Caco-2 (cell line): ENCODE data around the gene RNASEH2A. TPM values are rescaled to one million over a fixed set of nuclear protein-coding genes. Genes with fewer than 3 reads are reported as not detected.

Experiments used
- BruUV-seq: library from RNA; stranded (reverse); fragments of 400-500 nt; replicated peaks from 2 replicates; lab custom pipeline; 2021; lab: Mats Ljungman, UMichigan
- CTCF ChIA-PET: fragments of 300-600 bp; sonication (Branson Sonifier 250); formaldehyde crosslinking; loops from one replicate; lab custom pipeline; 2022; ENCODE audit warnings: antibody characterized with exemption; lab: Charles Lee
- POLR2A ChIA-PET: fragments of 300-600 bp; sonication (Branson Sonifier 250); formaldehyde crosslinking; loops from one replicate; lab custom pipeline; 2022; ENCODE audit warnings: antibody characterized with exemption; lab: Charles Lee
- DNase-seq, 2 experiments: peaks; one replicate each; pipeline versions ENCODE4 v3.0.0 to v3.0.0-alpha.2; 2020 to 2022
- H3K27me3 ChIP-seq: replicated peaks from 2 replicates; pipeline ENCODE4 v1.6.0; 2011; ENCODE audit warnings: low read length; ENCODE audit not compliant: control insufficient read depth, insufficient read depth
- H3K36me3 ChIP-seq: 2 replicates; pipeline ENCODE4 v1.5.1; 2011; ENCODE audit warnings: low read length; ENCODE audit not compliant: control insufficient read depth, insufficient read depth
- H3K4me1 ChIP-seq: fragments of 250-450 bp; sonication (Bioruptor Pico); 2 replicates; pipeline ENCODE4 v1.5.1; 2020; ENCODE audit warnings: mild to moderate bottlenecking
- H3K4me3 ChIP-seq: 2 replicates; pipeline ENCODE4 v1.5.1; 2011; ENCODE audit warnings: low read depth, mild to moderate bottlenecking, control low read depth, low read length
- H3K9me3 ChIP-seq: fragments of 250-450 bp; sonication (Bioruptor Pico); 2 replicates; pipeline ENCODE4 v1.5.1; 2020; ENCODE audit warnings: mild to moderate bottlenecking, moderate library complexity
- H3K27ac Mint-ChIP-seq: one replicate; pipeline ENCODE4 v1.8.0; 2022; ENCODE audit warnings: mixed read lengths; ENCODE audit not compliant: unreplicated experiment
- H3K27me3 Mint-ChIP-seq: one replicate; pipeline ENCODE4 v1.8.0; 2022; ENCODE audit warnings: mixed read lengths; ENCODE audit not compliant: insufficient read depth, unreplicated experiment
- H3K36me3 Mint-ChIP-seq: one replicate; pipeline ENCODE4 v1.8.0; 2022; ENCODE audit warnings: mild to moderate bottlenecking, mixed read lengths; ENCODE audit not compliant: insufficient read depth, unreplicated experiment
- H3K4me1 Mint-ChIP-seq: one replicate; pipeline ENCODE4 v1.8.0; 2022; ENCODE audit warnings: low read depth, mixed read lengths; ENCODE audit not compliant: unreplicated experiment
- H3K4me3 Mint-ChIP-seq: one replicate; pipeline ENCODE4 v1.8.0; 2022; ENCODE audit warnings: mild to moderate bottlenecking, moderate library complexity, mixed read lengths; ENCODE audit not compliant: unreplicated experiment
- H3K9me3 Mint-ChIP-seq: one replicate; pipeline ENCODE4 v1.8.0; 2022; ENCODE audit warnings: mixed read lengths; ENCODE audit not compliant: unreplicated experiment
- CTCF ChIP-seq, 2 experiments: fragments of 200-600 bp in 1 of 2; IDR thresholded peaks; 1 replicate in 1 of 2; 2 replicates in 1 of 2; pipeline versions ENCODE4 v1.5.1 to v1.8.0; 2011 to 2022; ENCODE audit warnings: antibody characterized with exemption in 1 of 2, control low read depth in 1 of 2, inconsistent platforms in 1 of 2, low read depth in 1 of 2, low read length in 1 of 2, mild to moderate bottlenecking in 1 of 2, moderate library complexity in 1 of 2; ENCODE audit not compliant: insufficient read depth in 1 of 2, severe bottlenecking in 1 of 2, unreplicated experiment in 1 of 2
- intact Hi-C: fragments of 100-400 bp; cut with micrococcal nuclease; formaldehyde crosslinking; loops from one replicate; pipeline ENCODE4 v1.10.0; 2022; ENCODE audit not compliant: unreplicated experiment
- total RNA-seq: library from RNA; stranded (reverse); gene quantifications from 2 replicates; pipeline ENCODE4 v1.2.3, GENCODE V29; 2022

RNASEH2A gene
- total RNA-seq, 1 experiment from 2014 or later = 37.6 TPM

- CTCF ChIA-PET = interaction anchor here (0.6 to 3.7 kb wide), 5 partner anchors 10 to 69 kb away, joined by 3 to 38 read pairs (median 5); partner anchors contain the start of gene TNPO2
- peaks cover 42% of the 10 kb centered on the region for H3K36me3 Mint-ChIP-seq
- Histone ChIP-seq H3K36me3 (no peaks in the 10 kb centered on the region), H3K4me3 (peak overlapping the region; percentile 40), H3K9me3 (no peaks in the 10 kb centered on the region), H3K27me3 (no peaks in the 10 kb centered on the region), H3K4me1 (peaks cover 26% of the 10 kb centered on the region)
- intact Hi-C loops = loop anchor here (1.0 to 5.0 kb wide), 2 partner anchors 8 to 362 kb away; partner anchors contain the start of genes IER2 and STX10
- H3K27ac Mint-ChIP-seq = peak overlapping the region; percentile 83
- POLR2A ChIA-PET = interaction anchor here (0.5 to 3.0 kb wide), 6 partner anchors 8 to 109 kb away, joined by 3 to 36 read pairs (median 9); partner anchors contain the start of gene RNASEH2A
- TF ChIP-seq CTCF (IDR thresholded peaks at IDR 0.05; ENCODE audit: insufficient read depth in 1 of 2, low read depth in 1 of 2, low read length in 1 of 2, severe bottlenecking in 1 of 2, unreplicated experiment in 1 of 2) = no peak
- no peak for DNase-seq
- BruUV-seq = no TSS peak
- H3K4me1 Mint-ChIP-seq = peaks cover 21% of the 10 kb centered on the region
- H3K27me3 Mint-ChIP-seq = no peaks in the 10 kb centered on the region
- H3K9me3 Mint-ChIP-seq = no peaks in the 10 kb centered on the region
- peak overlapping the region; percentile 92 for H3K4me3 Mint-ChIP-seq
Measured at GRCh38 chr19:12790628-12791344, 15.6 kb upstream of the RNASEH2A start.

GRCh38 chr19:12791345-12792050, 14.9 kb upstream of the RNASEH2A start, which contains the start of gene JUNB:
Gene JUNB, plus strand, starts transcription at chr19:12791486. Its CDS starts 286 bp downstream, at chr19:12791772.
- DNase-seq = peak; percentile 94 to 96
- CTCF ChIA-PET = interaction anchor here (0.6 to 3.7 kb wide), 7 partner anchors 9 to 70 kb away, joined by 3 to 38 read pairs (median 5); partner anchors contain the start of genes RNASEH2A and TNPO2
- Mint-ChIP-seq H3K27me3 (no peaks in the 10 kb centered on the region), H3K4me1 (peaks cover 25% of the 10 kb centered on the region), H3K4me3 (peak within 1 kb of the TSS; percentile 92), H3K9me3 (no peaks in the 10 kb centered on the region), H3K27ac (peak within 1 kb of the TSS; percentile 83), H3K36me3 (peaks cover 45% of the 10 kb centered on the region)
- intact Hi-C loops = loop anchor here (1.0 to 5.0 kb wide), 2 partner anchors 14 to 361 kb away; partner anchors contain the start of genes IER2 and STX10
- peaks cover 33% of the 10 kb centered on the region for H3K4me1 ChIP-seq
- H3K36me3 ChIP-seq = no peaks in the 10 kb centered on the region
- H3K27me3 ChIP-seq = no peaks in the 10 kb centered on the region
- POLR2A ChIA-PET = interaction anchor here (0.5 to 3.0 kb wide), 10 partner anchors 9 to 128 kb away, joined by 3 to 36 read pairs (median 7); partner anchors contain the start of genes RNASEH2A and SYCE2
- no peaks in the 10 kb centered on the region for H3K9me3 ChIP-seq
- TF ChIP-seq CTCF (IDR thresholded peaks at IDR 0.05; ENCODE audit: insufficient read depth in 1 of 2, low read depth in 1 of 2, low read length in 1 of 2, severe bottlenecking in 1 of 2, unreplicated experiment in 1 of 2) = no peak
- peak within 1 kb of the TSS; percentile 93 for H3K4me3 ChIP-seq
- BruUV-seq = no TSS peak
